ENCODE results near the gene CTAG1A.
"Not testable (repeated sequence)": the region's sequence is repeated elsewhere in the genome, so short reads cannot be mapped to it uniquely, and the experiment has no call there.

- not testable (repeated sequence) for TF ChIP-seq TAF1 (IDR thresholded peaks at IDR 0.05; ENCODE audit: low read depth); CTCF (IDR thresholded peaks at IDR 0.05; ENCODE audit: poor library complexity, severe bottlenecking); EP300 (conservative IDR thresholded peaks at IDR 0.05; ENCODE audit: poor library complexity, severe bottlenecking); POLR2AphosphoS5 (IDR thresholded peaks at IDR 0.05); REST (IDR thresholded peaks at IDR 0.05; ENCODE audit: borderline replicate concordance); EZH2 (IDR thresholded peaks at IDR 0.05; ENCODE audit: borderline replicate concordance, insufficient read depth, low read length, poor library complexity, severe bottlenecking); RAD21 (conservative IDR thresholded peaks at IDR 0.05)
These were observed 23.9 kb downstream of the CTAG1A start for GRCh38 chrX:154608823-154609222.
